ENCODE measurements around the gene DOCK4.

The DOCK4 gene

DNA sequence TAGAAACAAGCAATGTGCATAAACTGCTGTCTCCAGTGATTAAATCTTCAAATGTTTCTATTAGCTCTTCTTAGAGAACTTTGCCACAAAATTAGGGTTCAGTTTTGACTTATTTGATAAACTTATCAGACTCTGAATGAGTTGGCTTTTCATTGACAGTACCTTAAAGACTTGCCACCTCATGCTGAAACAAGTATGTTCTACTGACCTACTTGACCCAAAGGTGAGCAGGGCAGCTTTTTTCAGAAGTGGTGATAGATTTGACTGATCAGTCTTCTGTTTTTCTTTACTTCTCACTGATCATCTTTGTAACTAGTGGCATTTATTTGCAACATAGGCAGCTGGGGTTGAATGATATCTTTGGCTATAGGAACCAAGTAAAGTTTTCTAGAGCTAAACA, 8.1 kb upstream of the DOCK4 start:
- no peak for DNase-seq

DNA sequence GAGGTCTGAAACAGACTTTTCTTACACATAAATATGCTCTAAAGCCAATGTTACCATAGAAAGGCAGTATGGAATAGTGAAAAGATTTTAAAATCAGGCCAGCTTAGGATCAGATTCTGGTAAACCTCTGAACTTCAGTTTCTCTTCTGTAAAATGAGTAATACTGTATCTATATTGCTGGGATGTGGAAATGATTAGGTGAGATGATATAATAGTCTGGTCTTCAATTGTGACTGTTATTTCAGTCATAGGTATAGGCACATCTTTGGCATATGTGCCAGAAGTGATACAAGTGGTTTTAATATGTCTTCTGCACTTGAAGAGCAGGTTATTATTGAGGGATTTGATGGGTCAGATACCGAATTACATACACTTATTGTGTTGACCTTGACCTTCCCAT, 7.5 kb upstream of the DOCK4 start:
- no peak for DNase-seq

DNA sequence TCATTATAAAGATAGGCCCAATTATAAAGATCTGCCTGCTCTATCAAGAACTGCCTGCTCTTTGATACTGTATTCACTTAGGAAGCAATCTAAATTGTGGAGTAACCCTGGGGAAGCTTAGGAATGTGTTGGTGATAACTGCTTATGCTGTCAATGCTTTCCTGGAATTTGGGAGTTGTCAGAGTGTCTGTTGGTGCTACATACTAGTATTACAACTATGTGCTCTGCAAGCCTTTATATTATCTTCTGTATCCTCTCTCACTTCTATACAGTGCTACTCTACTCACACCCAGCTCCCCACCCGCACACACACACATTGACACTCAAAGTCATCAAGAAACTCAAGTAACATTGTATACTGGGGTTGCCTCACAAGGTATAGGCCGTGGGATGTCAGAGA, 6.4 kb upstream of the DOCK4 start:
- DNase-seq: no peak

DNA sequence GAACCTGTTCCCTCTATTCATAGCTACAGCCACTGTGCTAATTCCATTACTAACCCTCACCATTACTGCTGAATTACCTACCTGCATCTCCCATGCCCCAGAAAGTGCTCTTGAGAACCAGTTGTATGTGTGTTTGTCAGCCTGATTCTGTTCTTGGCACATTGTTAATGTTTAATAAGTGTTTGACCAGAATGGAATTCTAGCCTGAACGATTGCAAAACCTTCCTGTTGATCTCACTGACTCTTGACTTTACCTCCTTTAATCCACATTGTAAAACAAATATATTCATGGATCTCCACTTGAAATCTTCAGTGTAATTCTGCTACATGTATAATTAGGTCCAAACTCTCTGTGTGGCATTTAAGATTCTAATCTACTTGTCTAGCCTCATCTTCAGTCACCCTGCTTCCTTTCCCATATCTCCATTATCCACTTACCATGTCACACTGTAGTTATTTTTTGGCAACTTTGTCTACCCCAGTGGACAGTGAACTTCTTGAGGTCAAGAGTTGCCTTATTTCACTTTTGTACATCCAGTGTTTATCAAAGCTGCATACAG, 5.2 kb upstream of the DOCK4 start:
- no peak for DNase-seq

DNA sequence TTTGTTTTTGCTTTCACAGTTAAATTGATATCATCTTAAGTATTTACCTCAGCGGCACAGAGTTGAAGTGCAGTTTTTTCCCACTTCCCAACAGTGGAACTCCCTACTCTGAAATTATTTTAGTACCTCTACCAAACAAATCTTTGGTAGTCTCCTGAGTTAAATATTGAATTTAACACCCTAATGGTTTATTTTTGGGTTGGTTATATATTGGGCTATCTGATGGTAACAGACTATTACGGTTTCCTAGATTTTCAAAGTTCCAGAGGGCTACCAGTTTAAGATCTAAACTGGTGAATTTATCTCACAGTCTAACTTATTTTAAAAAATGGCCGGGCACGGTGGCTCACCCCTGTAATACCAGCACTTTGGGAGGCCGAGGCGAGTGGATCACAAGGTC, 1.6 kb upstream of the DOCK4 start:
- DNase-seq: no peak

DNA sequence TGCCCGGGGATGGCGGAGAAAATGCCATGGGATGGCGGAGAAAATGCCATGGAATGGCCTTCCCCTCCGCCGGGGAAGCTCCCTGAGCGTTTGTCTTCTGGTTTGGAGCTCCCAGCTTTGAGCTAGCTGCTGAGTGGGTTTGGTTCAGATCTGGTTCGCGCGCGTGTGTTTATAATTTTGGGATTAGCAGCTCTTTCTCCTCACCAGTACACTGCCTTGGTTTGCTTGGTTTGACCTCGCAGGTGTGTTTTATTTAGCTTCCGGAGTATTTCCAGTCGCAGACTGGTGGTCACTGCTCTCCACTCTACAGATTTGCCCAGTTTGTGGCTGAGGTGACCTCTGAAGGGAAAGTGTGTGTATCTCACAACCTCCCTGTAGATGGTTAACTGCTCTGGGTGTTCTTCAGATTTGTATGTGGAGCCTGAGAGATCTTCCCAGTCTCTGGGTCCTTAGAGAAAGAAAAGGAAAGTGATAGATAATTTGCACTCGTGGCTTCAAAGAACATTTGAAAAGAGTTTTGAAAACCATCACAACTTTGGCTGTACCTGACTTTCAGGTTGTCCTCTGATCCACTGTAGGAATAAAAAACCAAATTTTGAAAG, 893 bp upstream of the DOCK4 start:
- no peak for DNase-seq

DNA sequence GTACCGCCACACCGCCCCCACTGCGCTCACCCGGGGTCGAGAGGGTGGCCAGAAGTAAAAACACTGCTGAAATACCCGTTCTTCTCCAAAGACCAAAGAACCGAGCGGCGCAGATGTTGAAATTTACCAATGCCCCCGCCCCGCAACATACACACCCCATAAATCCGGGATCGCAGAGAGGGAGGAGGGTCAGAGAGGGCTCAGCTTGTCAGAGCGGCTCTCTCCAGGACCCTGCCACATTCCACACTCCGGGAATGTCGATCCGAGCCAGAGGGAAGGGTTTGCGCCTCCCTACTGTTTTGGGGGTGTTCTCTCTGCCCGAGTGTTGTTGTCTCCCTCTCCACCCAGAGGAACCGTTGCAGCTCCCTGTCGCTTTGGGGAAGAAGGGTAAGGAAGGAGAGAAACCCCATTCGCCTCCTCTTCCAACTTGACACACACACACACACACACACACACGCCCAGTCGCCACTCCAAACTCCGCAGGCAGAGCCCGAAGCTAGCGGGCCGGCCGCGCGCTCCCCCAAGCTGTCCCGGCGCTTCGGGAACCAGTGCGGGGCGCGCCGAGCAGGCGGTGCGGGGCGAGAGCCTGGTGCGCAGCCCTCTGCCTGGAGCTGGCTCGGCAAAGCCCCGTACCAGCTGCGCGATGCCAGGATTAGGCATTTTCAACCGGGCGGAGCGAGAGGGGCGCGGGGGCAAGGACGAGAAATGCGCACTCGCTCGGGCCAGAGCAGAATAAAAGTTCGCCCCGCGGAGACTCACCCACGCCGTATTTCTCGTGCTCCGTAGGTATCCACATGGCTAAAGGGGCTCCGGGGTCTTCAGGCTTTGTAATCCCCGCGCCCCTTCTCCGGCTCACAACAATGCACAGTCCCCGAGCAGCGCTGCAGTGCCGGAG, 609 bp downstream of the DOCK4 start:
- DNase-seq: no peak

DNA sequence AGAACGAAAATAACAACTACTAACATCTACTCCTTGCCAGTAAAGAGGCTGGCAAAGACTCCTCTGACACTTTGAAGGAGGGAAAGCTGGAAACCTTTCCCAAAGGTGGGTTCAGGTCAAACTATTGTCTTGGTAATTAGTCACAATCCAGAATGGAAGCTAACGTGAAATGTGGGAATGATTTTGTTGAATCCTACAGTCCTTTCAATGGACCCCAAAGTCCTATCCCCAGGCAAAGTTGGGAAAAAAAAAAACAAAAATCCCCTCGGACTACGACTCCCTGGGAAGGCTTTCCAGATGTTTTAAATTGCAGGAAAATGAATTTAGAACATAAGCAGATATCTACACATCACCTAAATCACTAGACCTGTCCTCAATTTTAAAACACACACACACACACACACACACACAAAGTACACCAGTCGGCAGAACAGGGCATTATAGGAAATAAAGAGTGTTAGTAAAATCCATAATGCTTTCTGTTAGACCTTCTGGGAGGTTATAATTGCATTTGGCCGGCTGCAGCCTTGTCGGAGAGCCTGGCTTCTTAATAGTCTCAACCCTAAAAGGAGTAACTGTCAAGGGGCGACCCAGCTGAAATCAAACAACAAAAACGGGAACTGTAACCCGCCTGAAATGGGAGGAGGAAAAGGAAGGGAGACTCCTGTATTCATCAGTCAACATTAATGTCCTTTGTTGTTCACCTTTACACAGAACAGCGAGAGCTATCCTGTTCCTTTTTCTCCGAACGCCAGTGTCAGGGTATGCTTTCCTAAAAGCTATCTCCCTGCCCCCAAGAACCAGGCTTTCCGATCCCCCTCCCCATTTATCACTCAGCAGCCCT, 1.5 kb downstream of the DOCK4 start:
- DNase-seq: no peak

DNA sequence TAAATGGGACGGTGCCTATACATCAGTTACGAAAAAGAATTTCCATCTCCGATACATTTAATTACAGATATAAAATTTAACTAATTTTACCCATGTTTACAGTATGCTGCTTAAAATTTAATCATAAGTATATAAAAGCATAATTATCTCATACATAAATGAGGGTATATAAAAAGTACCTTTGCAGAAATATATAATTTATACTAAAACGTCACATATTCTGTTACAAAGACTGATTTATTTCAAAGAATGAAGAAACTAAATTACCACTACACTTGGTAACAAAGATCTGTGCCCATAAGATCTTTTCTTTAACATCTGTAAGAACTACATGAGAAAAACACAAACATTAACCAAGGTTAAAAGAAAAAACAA, 2.8 kb downstream of the DOCK4 start:
- no peak for DNase-seq

DNA sequence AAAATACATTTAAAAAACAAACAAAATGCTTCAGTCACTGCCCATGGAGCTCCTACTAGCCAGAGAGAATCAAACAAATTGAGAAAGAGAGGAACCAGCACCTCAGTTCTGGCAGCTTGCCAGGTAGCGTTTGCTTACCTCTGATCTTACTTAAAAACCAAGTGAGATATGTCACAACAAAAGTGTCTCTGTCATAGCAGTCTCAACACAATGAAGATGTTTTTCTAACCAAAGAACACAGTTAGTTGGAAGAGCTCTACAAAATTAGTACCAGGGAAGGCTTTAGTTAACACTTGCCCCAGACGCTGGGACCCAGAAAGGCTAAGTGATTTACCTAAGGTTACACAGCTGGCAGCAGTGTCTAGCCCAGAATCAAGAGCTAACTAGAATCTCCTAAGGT, 3.4 kb downstream of the DOCK4 start:
- DNase-seq: no peak

DNA sequence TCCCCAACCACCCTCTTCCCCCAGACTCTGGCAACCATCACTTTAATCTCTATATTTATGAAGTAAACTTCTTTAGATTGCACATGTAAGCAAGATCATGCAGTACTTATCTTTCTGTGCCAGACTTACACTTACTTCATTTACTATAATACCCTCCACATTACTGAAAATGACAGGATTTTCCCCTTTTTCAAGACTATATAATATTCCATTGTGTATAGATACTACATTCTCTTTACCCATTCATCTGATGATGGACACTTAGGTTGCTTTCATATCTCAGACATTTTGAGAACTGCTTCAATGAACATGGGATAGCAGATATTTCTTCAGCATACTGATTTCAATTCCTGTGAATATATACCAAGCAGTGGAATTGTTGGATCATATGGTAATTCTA, 4.4 kb downstream of the DOCK4 start:
- DNase-seq: no peak

DNA sequence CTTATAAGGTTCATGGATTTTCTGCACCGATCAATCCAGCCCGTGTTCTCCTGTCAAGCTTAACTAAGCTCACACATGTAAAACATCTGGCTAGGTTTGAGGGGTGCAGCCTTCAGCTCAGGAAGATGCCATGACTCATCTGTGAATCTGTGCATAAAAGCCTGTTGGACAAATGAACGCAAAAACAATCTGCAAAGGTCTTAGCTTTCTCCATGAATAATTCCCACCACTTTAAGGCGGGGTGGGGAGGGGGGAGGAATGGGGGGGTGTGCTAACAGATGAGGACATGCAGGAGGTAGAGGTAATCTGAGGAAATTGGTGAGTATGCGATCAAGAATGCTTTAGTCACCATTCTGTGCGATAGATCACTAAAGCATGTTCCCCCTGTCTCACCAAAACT, 4.8 kb downstream of the DOCK4 start:
- DNase-seq: no peak

DNA sequence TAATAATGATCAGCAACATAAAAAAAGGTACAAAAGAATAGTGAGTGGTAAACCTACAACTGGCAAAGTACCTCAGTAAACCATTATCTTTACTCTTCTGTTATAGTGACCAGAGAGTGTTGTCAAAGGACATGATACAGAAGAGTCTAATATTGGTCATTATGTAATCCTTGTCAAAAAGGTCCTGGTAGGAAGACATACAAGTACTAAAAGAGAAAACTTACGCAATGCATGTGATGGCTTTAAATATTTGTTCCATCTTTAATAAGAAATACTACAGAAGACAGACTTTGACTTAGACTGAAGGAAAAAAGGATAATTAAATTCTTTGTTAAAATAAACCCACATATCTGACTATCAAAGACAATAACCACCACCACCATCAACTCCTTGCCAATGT, 6.5 kb downstream of the DOCK4 start:
- no peak for DNase-seq

DNA sequence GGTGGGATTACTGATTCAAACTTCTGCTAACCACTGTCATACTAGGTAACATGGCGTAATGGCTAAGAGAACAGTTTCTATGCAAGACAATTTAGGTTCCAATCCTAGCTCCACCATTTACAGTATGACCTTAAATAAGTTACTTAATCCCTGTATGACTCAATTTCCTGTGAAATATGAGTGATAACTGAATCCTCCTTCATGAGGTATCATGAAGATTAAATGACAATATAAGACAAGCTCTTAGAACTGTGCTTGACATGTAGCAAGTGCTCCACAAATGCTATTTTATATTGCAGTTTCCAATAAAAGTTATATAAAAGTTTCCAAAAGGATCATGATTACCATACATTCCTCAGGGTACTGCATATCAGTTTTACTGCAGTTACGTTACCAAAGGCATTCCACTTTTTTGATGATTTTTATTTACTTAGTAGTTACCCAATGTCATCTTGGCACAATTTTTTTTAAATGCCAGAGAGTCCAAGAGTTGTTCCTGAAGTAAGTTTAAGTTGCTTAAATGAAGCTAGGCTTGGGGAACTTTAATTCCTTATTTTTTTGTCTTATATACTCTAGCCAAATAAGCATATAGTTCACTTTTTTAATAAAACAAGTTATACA, 7.1 kb downstream of the DOCK4 start:
- no peak for DNase-seq

DNA sequence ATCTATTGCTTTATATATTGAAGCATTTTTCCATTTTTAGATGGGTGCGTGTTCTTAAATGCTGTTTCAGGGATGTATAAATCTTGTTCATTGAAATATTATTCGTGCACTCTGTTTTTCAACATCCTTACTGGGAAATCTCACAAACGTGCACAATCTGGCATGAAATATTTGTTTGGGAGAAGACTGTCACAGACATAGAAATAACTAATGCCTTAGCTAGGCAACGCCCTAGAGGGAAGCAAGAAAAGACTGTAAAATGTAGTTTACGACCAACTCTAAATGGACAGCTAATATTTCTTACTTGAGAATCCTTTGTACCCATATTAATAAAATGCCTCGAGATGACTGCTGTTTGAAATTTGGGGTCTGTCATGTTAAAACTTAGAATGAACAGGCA, 8.9 kb downstream of the DOCK4 start:
- no peak for DNase-seq

DNA sequence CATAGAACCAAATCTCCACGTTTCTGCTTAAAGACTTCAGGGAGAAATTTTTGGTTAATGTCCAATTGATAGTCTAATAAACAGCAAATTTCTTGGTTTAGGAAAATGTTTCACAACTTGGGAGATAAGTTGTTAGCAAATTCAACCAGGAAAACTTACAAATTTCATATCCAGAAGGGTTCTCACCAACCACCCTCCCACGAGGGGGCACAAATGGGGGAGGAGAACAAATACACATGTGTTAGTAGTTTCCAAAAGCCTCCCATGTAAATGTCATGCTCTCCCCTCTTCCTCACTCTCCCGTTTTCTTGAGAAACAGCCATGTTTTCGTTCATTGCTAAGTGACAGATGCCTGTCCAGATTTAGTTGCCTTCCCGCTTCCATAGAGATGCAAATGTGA, 10.5 kb downstream of the DOCK4 start:
- DNase-seq: no peak

DNA sequence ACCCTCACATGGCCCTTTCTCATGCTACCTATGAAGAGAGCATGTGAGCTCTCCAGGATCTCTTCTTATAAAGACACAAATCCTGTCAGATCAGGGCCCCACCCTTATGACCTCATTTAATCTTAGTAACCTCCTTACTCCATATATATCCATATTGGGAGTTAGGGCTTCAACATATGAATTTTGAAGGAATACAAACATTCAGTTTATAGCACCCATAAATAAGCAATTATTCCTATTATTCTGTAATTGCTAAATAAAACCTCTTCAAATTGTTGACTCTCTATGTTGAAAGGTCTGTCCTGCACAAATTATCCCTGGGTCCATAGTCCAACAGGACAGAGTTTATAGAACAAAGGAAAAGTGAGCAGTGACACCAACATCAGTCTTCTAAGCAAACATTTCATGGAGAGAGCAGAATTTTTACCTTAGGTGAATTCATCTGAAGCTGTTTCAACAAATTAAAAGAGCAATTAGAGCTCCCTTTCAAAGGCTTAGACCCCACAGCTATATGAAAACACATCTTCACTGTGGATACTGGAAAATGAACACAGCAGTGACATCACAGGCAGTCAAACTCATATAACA, 12.2 kb downstream of the DOCK4 start:
- DNase-seq: no peak

DNA sequence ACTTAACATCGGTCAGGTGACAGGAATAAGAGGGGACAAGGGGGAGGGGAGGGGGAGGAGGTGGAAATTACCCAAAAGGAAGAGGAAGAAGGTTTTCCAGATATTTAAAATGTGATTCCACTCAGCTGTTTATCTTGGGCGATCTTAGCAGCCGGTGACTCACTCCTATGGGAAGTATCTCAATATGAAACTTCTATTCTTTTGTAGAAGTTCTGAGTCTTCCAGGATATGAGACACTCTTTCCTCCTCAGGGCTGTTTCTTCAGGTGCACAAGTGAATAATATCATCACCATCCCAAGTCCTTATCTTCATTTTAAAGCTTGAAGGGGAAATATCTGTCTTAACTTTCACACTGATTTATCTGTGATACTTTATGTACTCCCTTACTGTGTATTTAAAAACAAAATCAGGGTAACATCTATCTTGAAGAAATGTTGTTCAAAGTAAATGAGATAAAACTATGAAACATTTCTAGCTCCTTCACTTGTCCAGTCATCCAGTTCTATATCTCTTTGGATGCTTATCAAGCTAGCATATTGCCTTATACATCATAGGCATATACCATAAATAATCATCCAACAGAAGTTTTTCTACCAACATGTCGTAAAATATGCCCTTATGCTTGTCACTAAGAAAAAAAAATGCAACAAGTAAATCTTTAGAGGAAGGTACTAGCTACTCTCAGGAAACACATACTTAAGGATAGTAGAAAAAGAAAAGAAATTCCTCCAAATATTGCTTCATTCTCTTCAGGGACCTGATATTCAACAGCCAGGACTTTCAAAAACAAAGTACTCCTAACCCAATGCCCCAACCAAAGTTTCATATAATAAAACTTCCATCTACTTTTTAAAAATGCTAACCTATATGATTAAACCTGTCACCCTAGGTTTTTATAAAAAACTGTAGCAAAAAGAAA, 13.7 kb downstream of the DOCK4 start:
- DNase-seq: no peak

DNA sequence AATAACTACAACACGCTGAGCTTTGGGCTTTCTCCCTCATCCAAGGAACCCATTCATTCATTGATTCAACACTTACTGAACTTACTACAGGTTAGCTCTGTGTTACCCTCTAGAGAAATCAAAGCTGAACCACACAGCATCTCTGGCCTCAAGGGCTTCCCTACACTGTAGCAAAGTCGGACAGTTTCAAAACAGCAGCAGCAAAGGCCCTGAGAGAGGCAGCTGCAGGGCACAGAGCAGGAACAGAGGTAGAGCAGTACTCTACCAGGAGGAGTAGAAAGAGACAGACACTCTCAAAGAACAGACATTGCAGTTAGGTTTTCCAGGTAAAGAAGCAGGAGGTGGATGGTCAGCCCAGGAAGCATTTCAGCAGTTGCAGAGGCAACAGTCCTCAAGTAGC, 16.1 kb downstream of the DOCK4 start:
- no peak for DNase-seq

DNA sequence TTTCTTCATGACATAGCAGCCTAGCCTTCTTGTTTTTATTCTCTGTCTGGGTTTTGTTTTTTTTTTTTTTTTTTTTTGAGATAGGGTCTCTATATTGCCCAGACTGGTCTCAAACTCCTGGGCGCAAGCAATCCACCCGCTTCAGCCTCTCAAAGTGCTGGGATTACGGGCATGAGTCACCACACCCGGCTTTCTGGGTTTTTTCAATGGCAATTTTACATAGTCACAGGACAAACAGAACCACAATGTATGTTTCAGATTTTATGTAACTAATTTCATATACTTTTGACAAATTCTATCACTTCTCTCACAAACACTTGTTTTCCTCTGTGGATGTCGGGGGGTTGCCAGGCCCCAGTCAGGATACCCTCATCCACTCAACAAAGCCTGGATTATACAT, 16.5 kb downstream of the DOCK4 start:
- no peak for DNase-seq

DNA sequence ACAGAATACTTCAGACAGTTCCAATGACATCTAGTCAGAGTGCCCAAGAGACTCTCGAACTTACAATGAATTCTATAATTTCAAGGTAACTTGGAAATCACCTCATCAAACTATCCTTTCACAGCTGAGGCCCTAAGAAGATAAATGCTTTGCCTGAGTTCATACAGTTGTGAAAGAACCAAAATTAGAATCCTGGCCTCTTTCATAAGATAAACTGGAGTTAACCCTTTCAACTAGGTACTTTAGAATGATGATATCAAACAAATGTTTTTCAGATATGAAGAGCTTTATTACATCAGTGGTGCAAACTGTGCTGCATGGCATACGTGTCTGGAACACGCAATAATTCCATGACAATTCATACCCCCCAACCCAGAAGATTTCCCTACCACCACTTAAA, 17.9 kb downstream of the DOCK4 start:
- no peak for DNase-seq

DNA sequence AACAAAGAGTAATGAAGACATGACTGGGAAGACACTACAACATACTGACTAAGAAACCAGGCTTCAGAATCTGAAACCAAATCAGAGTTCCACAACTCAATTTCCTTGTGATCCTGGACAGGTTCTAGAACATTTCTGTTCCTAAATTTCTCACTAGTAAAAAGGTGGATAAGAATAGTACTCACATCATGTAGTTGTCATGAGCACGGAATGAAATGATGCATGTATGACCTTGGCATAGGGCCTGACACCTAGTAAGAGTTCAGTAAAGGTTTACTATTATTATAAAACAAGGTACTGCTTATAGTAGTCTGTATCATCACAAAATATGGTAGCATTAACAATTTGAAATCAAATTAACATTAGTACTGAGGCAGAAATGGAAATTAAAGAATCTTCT, 19.9 kb downstream of the DOCK4 start:
- no peak for DNase-seq
